HG03558 (cell line): ENCODE data around the gene FAM193B.
"Not testable (repeated sequence)": the region's sequence is repeated elsewhere in the genome, so short reads cannot be mapped to it uniquely, and the experiment has no call there.

Experiments
- ATAC-seq: cut with Tn5 transposase; IDR thresholded peaks from one replicate; pipeline ENCODE4 v1.9.1; 2021; ENCODE audit warnings: moderate number of reproducible peaks; ENCODE audit not compliant: unreplicated experiment; ENCODE audit errors: extremely low read depth

FAM193B gene

GRCh38 chr5:177588413-177588909 is 34.1 kb upstream of the FAM193B start:
- no peak for ATAC-seq

GRCh38 chr5:177578316-177578715 is 24.0 kb upstream of the FAM193B start:
- ATAC-seq = no peak

DNA sequence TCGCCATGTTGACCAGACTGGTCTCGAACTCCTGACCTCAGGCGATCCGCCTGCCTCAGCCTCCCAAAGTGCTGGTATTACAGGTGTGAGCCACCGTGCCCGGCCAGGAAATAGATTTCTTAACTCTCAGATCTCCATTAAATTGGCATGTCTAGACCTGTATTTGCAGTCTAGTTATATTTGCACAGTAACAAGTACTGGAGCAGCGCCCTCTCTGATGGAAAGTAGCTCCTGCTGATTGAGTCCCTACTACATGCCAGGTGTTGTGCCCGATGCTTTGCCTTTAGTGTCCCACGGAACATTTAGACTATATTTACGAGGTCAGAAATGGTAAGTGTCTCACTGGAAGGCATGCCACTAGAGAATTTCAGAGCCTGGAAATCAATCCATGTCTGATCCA is 21.8 kb upstream of the FAM193B start:
- ATAC-seq = no peak

GRCh38 chr5:177575488-177575887 is 21.1 kb upstream of the FAM193B start:
- no peak for ATAC-seq

DNA sequence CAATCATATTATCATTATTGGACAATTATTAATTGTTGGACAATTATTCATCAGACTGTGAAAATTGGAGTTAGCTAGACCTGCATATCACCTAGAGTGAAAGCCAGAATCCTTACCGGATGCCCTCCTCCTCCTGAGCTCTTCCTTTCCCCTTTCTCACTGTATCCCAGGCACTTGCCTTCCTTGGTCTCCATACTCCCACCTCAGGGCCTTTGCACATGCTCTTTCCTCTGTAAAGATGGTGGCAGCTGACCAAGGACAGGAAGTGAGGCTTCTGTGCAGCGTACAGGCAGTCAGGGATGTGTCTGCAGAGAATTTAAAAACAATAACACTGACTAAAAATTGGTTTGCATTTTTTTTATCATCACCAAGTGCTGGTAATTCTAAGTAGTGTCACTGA is 15.5 kb upstream of the FAM193B start:
- no peak for ATAC-seq

DNA sequence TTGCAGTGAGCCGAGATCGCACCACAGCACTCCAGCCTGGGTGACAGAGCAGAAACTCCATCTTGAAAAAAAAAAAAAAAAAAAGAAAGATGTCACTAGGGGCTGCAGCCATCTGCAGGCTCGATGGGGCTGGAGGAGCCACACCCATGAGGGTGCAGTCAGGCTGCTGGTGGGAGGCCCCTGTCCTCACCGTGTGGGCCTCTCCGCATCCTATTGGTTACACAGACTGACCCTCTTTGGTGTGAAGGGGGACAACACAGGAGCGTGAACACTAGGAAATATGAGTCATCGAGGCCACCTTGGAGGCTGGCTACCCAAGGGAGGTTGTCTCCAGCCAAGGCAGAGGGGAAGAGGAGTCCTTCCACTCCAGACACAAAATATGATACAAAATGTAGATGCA is 14.0 kb upstream of the FAM193B start:
- ATAC-seq = no peak

DNA sequence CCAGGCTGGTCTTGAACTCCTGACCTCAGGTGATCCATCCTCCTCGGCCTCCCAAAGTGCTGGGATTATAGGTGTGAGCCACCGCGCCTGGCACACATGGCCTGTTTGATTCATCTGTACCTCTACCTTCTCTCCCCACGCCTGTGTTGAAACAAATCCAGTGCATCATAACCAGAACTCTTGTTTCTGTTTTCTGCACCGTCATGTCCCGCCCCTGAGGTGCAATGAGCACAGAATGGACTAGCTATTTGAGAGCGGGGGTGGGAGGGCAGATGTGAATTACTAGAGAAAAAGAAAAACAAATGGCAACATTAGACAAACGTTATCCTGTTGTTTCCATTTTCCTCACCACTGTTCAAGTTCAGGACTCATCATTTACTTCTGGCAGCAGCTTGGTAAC is 10.7 kb upstream of the FAM193B start:
- no peak for ATAC-seq

DNA sequence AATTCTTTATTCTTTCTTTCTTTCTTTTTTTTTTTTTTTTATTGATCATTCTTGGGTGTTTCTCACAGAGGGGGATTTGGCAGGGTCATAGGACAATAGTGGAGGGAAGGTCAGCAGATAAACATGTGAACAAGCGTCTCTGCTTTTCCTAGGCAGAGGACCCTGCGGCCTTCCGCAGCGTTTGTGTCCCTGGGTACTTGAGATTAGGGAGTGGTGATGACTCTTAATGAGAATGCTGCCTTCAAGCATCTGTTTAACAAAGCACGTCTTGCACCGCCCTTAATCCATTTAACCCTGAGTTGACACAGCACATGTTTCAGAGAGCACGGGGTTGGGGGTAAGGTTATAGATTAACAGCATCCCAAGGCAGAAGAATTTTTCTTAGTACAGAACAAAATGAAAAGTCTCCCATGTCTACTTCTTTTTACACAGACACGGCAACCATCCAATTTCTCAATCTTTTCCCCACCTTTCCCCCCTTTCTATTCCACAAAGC is 5.1 kb upstream of the FAM193B start:
- not testable (repeated sequence) for ATAC-seq

DNA sequence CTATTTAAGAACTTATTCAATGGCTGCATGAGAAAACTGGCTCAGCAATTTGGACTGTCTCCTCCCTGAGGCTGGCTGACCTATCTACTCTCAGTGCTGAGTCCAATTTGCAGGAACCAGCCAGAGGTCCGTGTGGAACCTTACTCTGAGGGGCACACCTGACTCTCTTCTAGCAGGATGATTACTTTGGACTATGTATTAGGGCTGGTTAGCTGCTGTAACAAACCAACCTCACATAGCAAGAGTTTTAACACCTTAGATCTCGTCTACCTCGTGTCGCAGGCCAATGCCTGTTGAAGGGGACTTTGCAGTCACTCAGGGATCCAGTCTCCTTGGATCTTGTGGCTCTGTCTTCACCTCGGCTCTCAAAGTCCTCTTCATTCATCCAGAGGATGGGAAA is 3.4 kb upstream of the FAM193B start:
- ATAC-seq = no peak

DNA sequence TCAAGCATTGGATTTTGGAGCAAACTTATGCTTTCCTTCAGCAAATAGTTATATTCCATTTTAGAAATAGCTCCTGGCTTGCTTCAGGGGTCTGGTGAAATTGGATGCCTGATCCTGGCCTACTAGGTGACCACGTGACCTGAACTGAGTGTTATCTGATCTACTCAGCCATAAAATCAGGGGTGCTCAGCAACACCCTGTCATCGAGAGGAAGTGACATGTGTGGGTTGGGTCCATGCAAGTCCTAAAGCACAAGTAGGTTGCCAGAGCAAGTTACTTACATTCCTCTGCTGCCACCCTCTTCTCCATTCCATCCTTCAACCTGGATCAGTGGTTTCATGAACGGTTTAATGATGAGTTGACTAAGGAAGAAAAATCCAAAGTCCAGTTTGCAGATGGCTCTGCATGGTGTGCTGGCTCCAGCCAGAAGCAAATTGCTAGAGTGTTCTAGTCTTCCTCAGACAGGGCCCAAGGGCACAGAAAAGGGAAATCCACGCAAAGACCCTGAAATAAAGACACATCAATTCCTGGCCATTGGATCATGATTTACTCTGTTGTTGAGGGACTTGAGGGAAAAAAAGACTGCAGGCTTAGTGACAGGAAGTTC is 2.8 kb upstream of the FAM193B start:
- no peak for ATAC-seq

DNA sequence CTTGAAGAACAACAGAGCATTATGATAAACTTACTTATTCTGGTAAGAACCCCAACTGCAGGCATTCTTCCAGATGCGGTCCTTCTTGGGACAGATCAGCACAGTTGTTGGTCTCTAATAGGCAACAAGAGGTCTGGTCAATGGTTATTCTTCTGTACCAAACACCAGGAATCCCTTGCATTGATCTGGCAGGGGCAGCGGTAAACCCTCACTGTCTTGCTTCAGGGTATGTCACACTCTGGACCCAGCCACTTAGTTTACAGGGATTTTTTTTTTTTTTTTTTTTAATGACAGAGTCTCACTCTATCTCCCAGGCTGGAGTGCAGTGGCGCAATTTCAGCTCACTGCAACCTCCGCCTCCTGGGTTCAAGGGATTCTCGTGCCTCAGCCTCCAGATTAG is 1.3 kb upstream of the FAM193B start:
- ATAC-seq = no peak

- no peak for ATAC-seq
Observed at GRCh38 chr5:177555228-177555627, 865 bp upstream of the FAM193B start.

DNA sequence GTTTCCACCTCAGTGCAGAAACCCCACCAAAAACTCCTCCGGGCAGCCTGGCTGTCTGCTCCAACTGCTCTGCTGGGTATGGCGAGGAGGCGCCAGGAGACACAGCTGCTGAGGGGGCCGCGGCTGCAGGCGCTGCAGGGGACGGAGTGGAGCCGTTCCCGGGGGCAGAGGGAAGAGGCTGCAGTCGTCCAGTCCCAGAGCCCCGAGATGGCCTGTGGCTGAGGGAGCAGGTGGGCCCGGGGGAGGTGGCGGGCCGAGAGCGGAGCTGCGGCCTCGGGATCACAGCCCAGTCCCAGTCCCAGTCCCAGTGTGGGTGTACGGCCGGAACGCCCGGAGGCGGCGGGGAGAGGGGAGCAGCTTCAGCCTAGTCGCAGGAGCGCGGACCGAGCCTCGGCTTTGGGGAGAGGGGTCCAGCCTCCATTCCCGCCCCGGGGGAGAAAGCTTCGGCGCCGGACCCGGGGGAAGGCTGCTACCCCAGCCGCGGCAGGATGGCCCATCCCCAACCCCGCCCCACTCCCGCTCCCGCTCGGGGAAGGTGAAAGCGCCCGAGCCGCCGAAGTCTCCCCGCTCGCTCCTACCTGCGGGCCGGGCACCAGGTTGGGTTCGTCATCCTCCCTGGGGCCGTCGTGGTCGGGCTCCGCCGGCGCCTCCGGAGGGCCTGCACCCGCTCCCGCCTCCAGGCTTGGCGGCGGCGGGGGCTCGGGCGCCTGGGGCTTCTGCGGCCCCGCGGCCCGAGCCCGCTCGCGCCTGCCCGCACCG is 513 bp downstream of the FAM193B start:
- ATAC-seq = no peak

GRCh38 chr5:177552839-177553455 is 1.4 kb downstream of the FAM193B start:
- ATAC-seq = no peak

DNA sequence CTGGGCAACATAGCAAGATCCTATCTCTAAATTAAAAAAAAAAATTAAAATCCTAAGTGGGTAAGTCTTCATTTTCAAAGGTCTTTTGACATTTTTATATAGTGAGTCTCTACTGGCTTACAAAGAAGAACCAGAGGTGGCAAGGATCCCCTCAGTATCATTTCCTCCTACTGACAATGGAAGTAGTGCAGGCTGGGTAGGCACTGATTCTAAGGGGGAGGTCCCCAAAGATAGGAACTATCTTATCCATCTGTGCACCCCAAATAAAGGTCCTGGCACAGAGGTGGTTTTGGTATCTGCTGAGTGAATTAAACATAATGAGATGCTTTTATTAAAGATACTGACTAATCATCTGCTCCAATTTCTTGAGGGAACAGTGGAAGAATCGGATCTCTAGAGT is 4.2 kb downstream of the FAM193B start:
- no peak for ATAC-seq

DNA sequence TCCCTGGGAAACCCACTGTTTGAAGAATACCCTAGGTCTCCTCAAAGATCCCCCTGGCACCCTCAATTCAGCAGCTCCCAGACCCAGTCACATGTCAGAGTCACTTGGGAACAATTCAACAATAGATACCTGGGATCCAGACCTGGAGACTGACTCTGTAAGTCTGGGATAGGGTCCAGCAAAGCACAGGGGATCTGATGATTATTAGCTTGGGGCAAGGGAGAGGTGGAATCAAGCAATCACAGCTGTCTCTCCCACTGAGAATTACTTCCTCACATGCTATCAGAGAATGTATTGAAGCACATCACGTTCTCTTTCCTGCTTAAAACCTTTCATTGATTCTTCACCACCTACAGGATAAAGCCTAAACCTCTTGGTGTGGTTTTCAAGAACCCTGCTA is 5.9 kb downstream of the FAM193B start:
- ATAC-seq = no peak

DNA sequence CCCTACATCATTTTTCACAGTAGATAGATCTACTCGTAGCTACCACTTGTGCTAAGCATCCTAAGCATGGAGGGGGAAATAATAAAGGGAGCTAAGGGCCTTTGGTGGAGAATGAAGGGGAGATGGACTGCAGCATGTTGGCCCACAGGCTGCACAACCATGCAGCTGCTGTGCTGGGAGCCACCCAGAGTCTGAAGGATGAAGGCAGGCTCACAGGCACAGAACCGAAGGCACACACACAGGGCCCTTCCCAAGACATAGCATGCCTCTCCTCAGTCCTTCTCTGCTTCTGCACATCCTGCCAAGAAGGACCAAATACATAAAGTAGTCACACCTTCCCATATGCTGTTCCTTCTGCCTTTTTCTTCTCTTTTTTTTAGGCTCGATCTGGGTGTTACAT is 6.6 kb downstream of the FAM193B start:
- ATAC-seq = no peak

- ATAC-seq = no peak
Observed at GRCh38 chr5:177546258-177546741, 8.1 kb downstream of the FAM193B start.

- no peak for ATAC-seq
Observed at GRCh38 chr5:177545487-177546257, 8.7 kb downstream of the FAM193B start.

GRCh38 chr5:177542816-177543465 is 11.4 kb downstream of the FAM193B start:
- no peak for ATAC-seq
